ENCODE measurements around the gene GPNMB. TPM values are rescaled to one million over a fixed set of nuclear protein-coding genes. Genes with fewer than 3 reads are reported as not detected.

The GPNMB gene
- total and polyA plus RNA-seq, 11 donors = 97.5 to 561 (median 228) TPM

DNA sequence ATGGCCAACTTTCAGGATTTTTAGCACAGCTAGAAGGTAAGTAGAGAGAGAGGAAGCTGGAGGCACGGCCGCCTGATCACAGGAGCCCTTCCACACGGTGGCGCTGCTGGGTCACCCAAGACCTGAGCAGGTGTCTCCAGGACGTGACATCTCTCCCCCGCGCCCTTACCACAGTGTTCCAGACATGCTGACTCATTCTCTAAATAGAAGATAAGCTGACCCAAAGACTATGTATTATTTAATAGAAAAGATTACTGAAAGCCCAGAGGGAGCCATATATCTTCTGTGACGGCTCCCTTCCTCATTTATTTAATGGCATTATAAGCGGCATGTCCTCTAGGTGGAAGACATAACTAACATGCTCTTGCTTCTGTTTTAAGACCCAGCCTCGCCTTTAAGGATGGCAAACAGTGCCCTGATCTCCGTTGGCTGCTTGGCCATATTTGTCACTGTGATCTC lies 26.6 kb downstream of the GPNMB start:
- H3K36me3 ChIP-seq = peaks cover 0 to 84% (median 13%) of the 10 kb centered on the region in 9 donors
- intact Hi-C loops (cut with DNase I) = loop anchor here in 6 of 10 donors (2.0 to 10.0 kb wide), 4 partner anchors 189 to 442 kb away; partner anchors contain the start of gene STK31 (in 2 of the 6)

DNA sequence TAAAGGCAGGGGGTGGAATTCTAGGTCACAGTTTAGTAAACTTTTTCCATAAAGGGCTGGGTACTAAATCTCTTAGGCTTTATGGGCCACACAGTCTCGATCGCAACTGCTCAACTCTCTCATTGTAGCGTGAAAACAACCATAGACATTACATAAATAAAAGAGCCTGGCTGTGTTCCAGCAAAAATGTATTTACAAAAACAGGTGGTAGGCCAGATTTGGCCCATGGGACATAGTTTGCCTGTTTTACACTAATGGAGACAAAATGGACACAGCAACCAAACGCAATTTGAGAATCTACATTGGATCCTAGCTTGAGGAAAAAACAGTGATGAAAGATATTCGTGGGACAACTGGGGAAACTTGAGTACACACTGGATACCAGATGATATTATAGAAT lies 29.3 kb downstream of the GPNMB start:
- H3K36me3 ChIP-seq = peaks cover 0 to 74% (median 15%) of the 10 kb centered on the region in 9 donors
- 78 to 83% (median 82%) methylated on average over 5 of the region's 5 CpGs for WGBS, 4 donors
- peaks cover 0 to 4% (median 0%) of the 10 kb centered on the region in 12 donors for H3K4me1 ChIP-seq
- no peaks in the 10 kb centered on the region for H3K27me3 ChIP-seq
- DNase-seq = no peak
- no peak overlapping the region for H3K27ac ChIP-seq
- H3K9me3 ChIP-seq = no peaks in the 10 kb centered on the region
- TF ChIP-seq CTCF (IDR thresholded peaks at IDR 0.05) (no peak), POLR2A (IDR thresholded peaks at IDR 0.05) (no peak)
- intact Hi-C loops (cut with DNase I) = loop anchor here in 8 of 10 donors (5.0 to 10.0 kb wide), 4 partner anchors 71 to 439 kb away; partner anchors contain the start of gene STK31 (in 2 of the 8)
- no peak for ATAC-seq
- H3K4me3 ChIP-seq = no peak overlapping the region

More for the DNA sequence above, 26.6 kb downstream of the GPNMB start:
- 11 to 18% (median 15%) methylated on average over 10 to 11 of the region's 11 CpGs for WGBS, 4 donors
- ATAC-seq (peak; percentile 59 to 92 (median 88)), DNase-seq (peak; percentile 64 to 90 (median 86))
- Histone ChIP-seq H3K4me1 (peaks cover 0 to 9% (median 0%) of the 10 kb centered on the region in 12 donors), H3K27ac (peak overlapping the region in 2 of 12 donors; percentile 19 to 22), H3K4me3 (no peak overlapping the region), H3K27me3 (no peaks in the 10 kb centered on the region), H3K9me3 (no peaks in the 10 kb centered on the region)
- TF ChIP-seq POLR2A (IDR thresholded peaks at IDR 0.05) = no peak
- peak; percentile 55 to 76 (median 70) for TF ChIP-seq CTCF (IDR thresholded peaks at IDR 0.05)

DNA sequence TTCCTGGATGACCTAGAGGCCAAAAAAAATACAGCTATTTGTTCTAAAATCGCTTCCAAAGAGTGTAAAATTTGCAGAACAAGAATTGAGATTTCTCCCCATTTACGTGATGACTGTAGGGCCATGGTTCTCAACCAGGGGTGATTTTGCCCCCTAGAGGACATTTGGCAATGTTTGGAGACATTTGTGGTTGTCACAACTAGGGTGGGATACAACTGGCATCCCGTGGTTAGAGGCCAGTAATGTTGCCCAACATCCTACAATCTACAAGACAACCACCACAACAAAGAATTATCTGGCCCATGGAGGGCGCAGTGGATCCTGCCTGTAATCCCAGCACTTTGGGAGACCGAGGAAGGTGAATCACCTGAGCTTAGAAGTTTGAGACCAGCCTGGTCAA lies 29.8 kb downstream of the GPNMB start:
- ATAC-seq (no peak), DNase-seq (no peak)
- Histone ChIP-seq H3K4me3 (no peak overlapping the region), H3K4me1 (peaks cover 0 to 4% (median 0%) of the 10 kb centered on the region in 12 donors), H3K27ac (no peak overlapping the region), H3K36me3 (peaks cover 0 to 70% (median 15%) of the 10 kb centered on the region in 9 donors), H3K9me3 (no peaks in the 10 kb centered on the region), H3K27me3 (no peaks in the 10 kb centered on the region)
- intact Hi-C loops (cut with DNase I) = loop anchor here in 8 of 10 donors (5.0 to 10.0 kb wide), 4 partner anchors 71 to 438 kb away; partner anchors contain the start of gene STK31 (in 2 of the 8)
- TF ChIP-seq POLR2A (IDR thresholded peaks at IDR 0.05) (no peak), CTCF (IDR thresholded peaks at IDR 0.05) (peak in 1 of 12 donors; percentile 9)
- WGBS, 4 donors = 59 to 72% (median 69%) methylated on average over 5 of the region's 5 CpGs

- Histone ChIP-seq H3K4me1 (peaks cover 0 to 4% (median 0%) of the 10 kb centered on the region in 12 donors), H3K36me3 (peaks cover 0 to 65% (median 13%) of the 10 kb centered on the region in 9 donors), H3K4me3 (no peak overlapping the region), H3K27ac (no peak overlapping the region), H3K27me3 (no peaks in the 10 kb centered on the region), H3K9me3 (no peaks in the 10 kb centered on the region)
- 86 to 93% (median 89%) methylated on average over 3 of the region's 3 CpGs for WGBS, 4 donors
- TF ChIP-seq POLR2A (IDR thresholded peaks at IDR 0.05) = no peak
- TF ChIP-seq CTCF (IDR thresholded peaks at IDR 0.05) = no peak
- ATAC-seq (no peak), DNase-seq (no peak)
- intact Hi-C loops (cut with DNase I) = loop anchor here in 8 of 10 donors (5.0 to 10.0 kb wide), 4 partner anchors 70 to 438 kb away; partner anchors contain the start of gene STK31 (in 2 of the 8)
Observed at GRCh38 chr7:23276947-23277346, 30.4 kb downstream of the GPNMB start.

Measured in heart left ventricle (tissue), 16 donors.